NAMALWA (cell line): ENCODE results near the gene RBCK1.
A peak's percentile ranks its signal among the peaks of the same experiment; 100 is the strongest.

Source experiments
- DNase-seq: peaks from one replicate; pipeline ENCODE4 v3.0.0-alpha.2; 2015; ENCODE audit warnings: low spot score

The RBCK1 gene

DNA sequence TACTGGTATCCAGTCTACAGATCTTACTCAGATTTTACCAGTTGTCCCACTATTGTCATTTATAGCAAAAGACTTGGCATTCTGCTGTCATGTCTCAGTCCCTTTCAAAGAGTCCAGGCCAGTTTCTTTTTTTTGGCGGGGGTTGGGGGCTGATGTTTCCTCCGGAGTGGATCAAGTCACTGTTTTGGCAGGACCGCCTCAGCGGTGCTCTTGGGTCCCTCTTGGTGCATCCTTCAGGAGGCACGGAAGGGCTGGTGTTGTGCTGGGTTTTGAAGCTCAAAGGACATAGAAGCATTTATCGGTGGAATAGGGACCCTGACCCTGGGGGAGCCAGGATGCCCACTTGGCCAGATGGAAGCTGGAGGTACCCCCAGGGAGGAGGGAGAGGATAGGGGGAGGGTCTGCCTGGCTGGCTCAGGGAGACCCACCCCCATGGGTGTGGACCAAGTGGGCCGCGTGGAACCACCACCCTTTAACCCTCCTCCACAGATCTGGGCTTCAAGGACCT is 10.8 kb downstream of the RBCK1 start:
- DNase-seq: no peak

DNA sequence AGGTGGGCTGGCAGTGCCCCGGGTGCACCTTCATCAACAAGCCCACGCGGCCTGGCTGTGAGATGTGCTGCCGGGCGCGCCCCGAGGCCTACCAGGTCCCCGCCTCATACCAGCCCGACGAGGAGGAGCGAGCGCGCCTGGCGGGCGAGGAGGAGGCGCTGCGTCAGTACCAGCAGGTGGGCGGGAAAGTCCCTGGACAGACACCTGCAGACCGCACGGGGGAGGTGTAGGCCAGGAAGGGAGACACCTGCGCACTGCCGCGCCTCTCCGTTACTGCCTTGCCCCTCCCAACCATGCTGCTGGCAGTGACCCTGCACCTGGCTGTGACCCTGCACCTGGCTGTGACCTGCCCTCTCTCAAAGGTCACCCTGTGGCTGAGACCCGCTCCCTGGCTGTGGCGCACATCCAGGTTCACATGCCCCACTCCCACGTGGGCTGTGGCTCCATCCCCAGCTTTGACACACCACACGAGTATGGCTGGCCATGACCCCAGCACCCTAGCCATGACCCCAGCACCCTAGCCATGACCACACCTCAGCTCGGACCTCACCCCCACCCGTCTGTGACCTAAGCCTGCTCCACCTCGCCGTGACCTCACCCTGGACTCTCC is 11.6 kb downstream of the RBCK1 start:
- no peak for DNase-seq

DNA sequence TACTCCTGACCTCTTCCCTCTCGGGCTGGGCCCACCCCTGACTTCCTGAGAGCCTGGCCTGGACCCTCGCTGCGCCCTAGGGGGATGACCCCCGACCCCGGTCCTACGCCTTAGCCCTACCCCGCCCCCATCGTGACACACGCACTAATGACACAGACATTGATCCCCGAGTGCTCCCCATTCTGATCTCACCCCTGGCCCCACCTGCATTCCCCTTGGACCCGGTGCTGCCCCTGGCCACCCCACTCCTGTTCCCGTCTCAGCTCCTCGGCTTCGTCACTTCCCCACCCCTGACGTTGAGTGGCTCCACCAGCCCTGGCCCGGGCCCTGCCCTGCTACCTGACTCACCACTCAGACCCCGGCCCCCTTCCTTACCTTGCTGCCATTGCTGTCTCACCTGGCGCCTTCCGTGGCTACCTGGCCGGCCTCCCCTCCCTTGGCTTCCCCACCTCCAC is 12.1 kb downstream of the RBCK1 start:
- no peak for DNase-seq

DNA sequence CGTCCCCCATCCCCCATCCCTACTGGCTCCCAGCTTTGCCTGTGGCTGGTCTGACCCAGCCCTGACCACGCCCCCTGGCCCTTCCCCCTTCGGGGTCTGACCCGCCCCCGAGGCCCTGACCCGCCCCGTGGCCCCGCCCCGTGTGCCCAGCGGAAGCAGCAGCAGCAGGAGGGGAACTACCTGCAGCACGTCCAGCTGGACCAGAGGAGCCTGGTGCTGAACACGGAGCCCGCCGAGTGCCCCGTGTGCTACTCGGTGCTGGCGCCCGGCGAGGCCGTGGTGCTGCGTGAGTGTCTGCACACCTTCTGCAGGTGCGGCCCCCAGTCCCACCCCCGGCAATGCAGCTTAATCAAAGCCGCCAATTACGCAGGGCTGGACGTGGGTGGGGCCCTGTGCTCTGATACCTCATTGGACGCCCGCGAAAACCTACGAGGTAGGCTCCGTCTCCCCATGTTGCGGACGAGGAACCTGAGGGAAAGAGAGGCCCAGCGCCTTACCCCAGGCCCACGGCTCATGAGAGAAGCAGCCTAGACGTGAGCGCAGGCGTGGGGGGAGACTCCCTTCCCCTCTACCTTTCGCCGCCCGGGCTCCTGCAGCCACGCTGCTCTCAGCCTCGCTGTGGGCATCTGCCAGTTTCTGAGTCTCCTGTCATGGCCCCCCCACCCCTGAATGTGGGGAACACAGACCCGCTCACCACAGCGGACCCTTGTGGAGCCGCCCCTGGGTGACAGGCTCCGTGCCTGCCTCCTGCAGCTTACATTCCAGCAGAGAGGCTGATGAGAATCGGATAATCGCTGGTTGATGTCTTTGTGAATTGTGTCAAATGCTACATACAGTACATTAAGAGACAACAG is 12.8 kb downstream of the RBCK1 start:
- DNase-seq: no peak

DNA sequence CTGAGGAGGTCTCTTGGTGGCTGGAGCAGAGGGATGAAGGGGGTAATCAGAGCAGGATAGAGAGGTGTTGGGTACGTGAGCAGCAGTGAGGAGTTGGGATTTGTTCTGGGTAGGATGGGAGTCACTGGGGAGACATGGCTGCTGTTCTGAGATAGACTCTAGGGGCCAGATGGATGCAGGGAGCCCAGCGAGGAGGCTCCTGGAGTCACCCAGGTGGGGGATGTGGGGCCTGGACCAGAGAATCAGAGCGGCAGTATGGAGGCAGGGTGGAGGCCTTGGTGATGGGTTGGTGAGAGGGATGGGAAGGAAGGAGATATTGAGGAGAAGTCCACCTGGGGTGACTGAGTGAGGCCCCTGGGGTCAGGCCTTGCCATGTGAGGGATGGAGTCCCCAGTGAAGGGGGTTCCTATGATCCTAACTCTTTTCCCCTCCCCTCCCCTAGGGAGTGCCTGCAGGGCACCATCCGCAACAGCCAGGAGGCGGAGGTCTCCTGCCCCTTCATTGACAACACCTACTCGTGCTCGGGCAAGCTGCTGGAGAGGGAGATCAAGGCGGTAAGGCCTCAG is 13.7 kb downstream of the RBCK1 start:
- DNase-seq: no peak

DNA sequence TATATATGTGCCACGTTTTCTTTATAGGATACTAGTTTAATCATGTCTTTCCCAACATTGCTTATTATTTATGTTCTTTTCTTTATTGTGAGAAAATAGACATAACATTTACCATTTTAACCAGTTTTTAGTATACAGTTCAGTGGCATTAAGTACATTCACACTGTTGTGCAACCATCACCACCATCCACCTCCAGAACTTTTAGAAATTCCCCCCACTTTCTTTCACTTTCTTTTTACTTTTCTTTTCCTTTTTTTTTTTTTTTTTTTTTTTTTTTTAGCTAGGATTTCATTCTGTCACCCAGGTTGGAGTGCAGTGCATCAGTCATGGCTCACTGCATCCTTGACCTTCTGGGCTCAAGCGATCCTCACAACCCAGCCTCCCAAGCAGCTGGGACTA is 18.5 kb downstream of the RBCK1 start:
- no peak for DNase-seq

DNA sequence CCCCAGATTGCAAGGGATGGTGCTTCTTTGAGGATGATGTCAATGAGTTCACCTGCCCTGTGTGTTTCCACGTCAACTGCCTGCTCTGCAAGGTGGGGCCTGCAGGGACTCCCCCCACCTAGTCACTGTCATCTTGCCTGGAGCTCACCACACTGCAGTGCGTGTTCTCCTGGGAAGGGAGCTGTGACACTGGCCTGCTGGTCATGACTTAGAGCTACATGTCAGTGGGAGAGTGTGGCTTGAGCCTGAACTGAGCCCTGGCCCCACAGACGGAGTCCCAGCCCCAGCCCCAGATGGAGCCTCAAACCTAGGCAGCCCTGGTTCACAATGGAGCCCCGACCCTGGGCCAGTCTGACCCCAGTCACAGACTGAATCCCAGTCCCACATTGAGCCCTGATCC is 19.3 kb downstream of the RBCK1 start:
- DNase-seq: no peak

DNA sequence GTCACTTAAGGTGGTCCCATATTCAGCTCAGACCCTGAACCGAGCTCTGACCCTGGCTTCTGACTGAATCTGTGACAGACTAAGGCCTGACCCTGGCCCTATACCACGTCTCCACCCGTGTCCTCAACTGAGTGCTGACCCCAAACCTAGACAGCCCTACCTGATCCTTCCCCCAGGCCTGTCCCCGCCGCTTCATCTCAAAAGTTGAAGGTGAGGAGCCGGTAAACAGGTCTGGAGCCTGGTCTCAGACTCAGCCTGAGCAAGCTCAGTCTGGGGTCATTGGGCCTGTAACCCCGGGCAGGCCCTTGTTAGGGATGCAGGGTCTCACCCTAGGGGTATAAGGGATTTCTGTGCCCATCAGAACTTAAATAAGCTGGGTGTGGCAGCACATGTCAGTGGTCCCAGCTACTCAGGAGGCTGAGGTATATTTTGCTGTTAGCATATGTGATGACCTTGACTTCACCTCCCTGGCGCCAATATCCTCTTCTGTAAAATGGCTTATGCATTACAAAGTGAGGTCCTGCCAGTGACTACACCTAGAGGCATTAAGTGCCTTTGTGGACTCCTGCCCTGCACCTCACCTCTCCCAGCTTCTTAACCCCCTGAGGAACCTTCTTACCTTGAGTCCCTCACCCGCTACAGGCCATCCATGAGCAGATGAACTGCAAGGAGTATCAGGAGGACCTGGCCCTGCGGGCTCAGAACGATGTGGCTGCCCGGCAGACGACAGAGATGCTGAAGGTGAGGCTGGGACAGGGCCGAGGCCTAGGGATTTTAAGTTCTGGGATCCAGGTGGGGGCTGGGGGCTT is 20.0 kb downstream of the RBCK1 start:
- no peak for DNase-seq

DNA sequence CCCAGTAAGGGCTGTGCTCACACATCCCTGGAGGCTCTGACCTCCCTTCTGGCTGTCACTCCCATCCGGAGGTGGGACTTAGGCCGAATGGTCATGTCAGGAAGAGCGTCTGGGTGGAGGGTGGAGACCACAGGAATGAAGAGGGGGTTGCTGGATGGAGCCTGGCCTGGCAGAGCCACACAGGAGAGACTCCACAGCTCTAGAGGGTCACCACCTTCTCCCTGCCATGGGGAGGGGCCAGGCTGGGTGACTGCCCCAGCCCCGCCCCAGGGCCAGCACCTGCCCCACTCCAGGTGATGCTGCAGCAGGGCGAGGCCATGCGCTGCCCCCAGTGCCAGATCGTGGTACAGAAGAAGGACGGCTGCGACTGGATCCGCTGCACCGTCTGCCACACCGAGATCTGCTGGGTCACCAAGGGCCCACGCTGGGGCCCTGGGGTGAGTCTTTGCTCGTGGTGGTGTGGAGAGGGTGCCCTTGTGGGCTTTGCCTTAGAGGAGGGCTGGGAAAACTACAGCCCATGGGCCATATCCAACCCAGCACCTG is 20.6 kb downstream of the RBCK1 start:
- DNase-seq: no peak

DNA sequence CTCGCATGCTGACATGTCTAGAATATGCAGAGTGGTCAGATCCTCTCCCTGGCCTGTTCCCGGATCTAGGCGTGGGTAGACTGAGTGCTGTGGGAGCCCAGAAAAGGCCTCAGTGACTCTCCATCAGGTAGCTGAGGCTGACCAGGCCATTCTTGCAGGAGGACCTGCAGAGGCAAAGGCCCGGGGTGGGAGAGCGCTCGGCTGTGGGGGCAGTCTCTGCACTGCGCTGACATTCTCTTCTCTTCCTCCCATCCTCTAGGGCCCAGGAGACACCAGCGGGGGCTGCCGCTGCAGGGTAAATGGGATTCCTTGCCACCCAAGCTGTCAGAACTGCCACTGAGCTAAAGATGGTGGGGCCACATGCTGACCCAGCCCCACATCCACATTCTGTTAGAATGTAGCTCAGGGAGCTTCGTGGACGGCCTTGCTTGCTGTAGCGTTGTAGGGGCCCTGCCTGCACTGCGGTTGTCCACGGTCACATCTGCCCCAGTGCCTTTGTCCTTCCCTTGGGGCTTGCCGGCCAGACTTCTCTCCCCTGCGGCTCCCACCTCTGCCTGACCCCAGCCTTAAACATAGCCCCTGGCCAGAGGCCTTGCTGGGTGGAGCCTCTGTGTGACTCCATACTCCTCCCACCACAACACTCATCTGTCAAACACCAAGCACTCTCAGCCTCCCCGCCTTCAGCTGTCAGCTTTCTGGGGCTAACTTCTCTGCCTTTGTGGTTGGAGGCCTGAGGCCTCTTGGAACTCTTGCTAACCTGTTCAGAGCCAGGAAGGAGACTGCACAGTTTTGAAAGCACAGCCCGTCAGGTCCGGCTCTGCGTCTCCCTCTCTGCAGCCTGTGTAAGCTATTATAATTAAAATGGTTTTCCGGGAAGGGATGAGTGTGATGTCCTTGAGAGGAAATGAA is 22.2 kb downstream of the RBCK1 start:
- DNase-seq: no peak

DNA sequence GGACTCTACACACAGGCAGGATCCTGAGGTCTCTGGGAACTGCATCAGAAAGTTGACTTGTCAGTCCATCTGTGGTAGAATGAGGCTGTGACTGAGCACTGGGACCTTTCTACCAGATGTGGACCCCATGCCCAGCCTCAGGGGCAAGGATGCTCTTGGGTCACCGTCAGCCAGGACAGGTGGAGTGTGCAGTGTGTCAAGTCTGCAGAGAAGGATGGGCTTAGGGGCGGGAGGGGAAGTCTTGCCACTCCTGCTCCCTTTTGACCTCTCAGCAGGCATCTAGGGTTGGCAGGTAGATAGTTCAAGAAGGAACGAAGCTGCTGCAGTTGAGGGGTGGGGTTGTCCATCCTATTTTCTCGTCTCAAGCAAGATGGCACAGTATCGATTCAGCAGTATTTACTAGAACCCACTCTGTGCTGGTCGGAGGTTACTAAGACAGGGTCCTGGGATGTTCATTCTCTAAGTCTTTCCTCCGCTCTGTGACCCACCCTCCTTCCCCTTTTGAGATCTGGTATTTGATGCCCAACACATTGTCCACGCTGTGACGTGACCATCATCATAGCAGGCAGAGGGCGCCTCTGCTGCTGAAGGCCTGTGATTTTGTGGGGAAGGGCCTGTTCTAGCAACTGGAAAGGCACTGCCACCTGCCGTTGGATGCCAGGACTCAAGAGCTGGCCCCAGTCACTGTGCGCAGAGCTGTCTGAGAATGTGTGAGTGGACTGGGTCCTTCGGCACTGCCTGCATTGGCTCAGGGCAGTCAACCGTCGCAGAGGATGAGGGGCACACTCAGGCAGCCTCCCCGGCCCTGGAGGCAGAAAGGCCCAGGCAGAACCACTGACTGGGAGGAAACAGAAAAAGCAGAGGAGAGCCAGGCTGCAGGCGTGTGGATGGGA is 23.2 kb downstream of the RBCK1 start:
- DNase-seq: peak; percentile 69

DNA sequence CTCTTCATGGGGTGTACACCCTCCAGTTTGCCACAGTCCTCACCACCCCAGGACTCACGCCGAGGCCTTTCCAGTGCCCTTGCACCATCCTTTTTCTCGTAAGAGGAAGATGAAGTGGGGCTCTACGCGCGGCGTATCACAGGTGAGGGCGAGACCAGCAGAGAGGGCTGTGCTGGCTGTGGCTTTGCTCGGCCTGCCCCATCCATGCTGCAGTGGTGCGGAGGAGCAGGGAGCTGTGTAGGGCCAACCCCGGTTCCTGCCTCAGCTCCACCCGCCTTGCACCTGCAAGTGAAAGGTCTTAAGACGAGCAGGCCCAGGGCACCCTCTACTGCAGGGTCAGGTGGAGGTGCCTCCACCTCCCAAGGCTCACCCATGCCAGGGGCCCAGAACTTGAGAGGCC is 24.1 kb downstream of the RBCK1 start:
- DNase-seq: no peak

DNA sequence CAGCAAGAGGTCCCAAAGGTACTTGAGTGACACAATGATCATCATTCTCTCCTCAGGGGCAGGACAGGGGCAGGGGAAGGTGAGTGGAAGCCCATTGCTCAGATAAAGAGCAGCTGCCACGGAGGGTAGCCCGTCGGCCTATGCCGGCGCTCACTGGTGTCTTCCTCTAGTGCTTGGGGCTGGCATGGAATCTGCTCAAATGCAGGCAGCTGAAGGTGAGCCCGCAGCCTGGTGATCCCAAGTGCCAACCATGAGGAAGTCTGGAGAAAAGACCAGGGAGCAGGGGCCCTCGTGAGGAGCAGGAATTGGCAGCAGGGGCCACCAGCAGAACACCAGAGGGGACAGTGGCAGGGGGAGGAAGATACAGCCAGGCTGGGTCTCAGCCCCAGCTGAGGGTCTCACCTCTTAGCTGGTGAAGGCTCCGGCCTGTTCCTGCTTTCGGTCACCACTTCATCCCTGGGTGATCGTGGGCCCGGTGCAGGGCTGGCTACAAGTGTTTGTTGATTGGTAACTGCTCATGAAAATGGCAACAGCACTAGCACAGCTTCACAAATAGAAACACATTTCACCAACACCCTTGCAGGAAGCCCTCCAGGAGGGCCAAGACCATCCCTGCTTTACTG is 24.7 kb downstream of the RBCK1 start:
- no peak for DNase-seq

DNA sequence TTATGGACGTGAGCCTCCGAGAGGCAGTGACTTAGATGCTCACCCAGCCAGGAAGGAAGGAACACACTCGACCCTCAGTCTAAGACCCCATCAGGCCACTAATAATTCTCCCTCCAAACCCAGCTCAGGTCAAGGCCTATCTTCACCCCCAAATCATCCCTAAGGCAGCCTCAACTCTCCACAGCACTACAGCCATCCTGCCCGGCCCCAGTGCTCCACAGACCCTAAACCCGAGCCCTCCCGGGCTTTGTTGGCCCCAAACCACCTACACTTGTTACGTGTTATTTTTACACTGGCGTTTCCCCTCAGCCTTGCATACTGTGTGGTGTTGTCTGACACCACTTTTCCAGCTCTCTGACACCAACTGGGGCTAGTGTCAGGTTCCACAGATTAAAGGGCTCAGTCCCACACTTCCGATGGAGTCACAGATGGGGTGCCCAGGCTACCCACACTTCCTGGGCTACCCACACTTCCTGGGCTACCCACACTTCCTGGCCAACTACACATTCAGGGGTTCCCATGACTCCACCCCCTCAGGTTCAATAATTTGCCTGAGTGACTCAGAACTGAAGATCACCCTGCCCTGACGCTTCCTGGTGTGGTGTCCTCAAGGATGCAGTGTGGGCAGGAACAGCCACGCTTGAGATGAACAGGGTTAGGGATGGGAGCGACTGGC is 25.3 kb downstream of the RBCK1 start:
- no peak for DNase-seq

DNA sequence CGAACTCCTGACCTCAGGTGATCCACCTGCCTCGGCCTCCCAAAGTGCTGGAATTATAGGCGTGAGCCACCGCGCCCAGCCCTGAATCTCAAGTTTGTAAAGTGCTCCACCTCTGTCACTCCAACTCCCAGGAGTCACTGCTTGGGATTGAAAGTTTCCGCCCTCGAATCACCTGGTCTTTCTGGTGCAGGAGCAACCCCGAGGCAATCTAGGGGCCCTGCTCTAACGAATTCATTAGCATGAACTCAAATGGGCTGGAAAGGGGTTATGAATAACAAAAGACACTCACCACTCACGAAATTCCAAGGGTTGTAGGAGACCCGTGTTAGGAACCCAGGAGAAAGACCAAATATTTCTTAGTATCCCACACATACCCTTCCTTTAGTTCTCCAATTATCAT is 26.1 kb downstream of the RBCK1 start:
- no peak for DNase-seq

DNA sequence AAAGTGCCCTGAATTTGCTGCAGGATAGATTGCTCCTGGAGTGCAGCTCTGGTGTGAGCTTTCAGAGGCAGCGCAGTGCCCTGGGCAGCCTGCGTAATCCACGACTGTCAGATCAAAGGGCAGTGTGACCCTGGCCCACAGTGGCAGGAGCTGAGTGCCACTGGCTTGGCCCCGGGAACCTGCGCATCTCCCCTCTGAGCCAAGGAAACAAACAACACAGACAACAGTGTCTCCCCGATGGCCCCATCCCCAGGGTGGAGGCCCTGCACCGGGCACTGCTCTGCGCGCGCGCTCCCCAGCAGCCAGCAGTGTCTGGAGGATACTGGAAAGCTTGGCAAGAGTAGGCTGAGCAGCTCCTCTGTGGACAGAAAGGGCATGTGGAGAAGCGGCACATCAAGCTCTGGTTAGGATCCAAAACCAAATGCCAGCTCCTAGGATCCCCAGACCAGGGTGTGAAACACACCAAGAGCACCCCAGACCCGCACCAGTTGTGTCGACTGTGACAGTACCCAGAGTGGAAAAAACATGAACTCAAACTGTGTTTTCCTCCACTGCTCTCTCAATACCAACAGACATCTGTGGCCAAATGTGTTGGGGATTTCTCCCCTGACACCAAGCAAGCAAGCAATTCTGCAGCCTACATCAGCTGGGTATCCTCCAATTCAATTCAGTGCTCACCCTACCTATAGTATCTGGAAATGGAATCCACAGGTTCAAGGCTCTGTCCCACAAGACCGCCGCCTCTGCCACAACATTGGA is 26.7 kb downstream of the RBCK1 start:
- DNase-seq: no peak

DNA sequence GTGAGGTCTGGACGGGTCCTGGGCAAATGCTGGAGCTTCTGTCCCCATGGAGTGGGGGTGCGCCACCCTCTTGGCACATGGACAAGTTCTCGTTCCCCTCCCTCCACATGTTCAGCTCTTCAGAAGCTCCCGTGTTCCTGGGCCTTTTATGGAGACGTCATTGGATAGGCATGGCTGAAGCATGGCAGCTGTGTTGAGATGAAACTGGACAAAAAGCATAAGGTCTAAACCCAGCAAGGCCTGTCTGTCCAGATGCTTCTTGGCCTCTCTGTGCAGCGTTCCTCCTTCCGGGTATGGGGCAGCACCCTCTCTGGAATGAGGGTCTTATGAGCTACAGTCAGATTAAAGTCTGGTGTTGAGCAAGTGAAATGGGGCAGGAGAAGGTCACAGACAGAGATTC is 27.5 kb downstream of the RBCK1 start:
- DNase-seq: no peak

DNA sequence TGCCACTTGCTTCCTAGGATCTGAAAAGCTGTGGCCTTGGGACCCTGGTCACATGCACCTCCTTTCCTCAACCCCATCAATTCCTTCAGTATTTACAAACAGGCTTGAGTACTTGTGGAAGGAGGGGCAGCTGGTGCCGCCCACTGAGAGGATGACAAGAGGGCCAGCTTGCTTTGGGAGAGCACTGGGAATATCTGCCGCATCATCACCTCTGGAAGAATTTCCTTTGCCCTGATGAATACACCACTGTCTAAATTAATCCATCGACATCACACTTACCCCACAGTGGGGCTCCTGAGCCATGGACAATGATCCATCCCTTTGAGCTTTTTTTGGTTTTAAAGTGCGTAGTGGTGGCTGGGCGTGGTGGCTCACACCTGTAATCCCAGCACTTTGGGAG is 28.4 kb downstream of the RBCK1 start:
- DNase-seq: no peak
